ENCODE results near the gene MMP11. TPM values are rescaled to one million over a fixed set of nuclear protein-coding genes. Genes with fewer than 3 reads are reported as not detected.

Gene MMP11
- total and polyA plus RNA-seq, 2 of the 13 experiments (the other 11 are each of a cell fraction or from before 2014, with no cell fraction given) = 8.9 to 28.6 TPM

DNA sequence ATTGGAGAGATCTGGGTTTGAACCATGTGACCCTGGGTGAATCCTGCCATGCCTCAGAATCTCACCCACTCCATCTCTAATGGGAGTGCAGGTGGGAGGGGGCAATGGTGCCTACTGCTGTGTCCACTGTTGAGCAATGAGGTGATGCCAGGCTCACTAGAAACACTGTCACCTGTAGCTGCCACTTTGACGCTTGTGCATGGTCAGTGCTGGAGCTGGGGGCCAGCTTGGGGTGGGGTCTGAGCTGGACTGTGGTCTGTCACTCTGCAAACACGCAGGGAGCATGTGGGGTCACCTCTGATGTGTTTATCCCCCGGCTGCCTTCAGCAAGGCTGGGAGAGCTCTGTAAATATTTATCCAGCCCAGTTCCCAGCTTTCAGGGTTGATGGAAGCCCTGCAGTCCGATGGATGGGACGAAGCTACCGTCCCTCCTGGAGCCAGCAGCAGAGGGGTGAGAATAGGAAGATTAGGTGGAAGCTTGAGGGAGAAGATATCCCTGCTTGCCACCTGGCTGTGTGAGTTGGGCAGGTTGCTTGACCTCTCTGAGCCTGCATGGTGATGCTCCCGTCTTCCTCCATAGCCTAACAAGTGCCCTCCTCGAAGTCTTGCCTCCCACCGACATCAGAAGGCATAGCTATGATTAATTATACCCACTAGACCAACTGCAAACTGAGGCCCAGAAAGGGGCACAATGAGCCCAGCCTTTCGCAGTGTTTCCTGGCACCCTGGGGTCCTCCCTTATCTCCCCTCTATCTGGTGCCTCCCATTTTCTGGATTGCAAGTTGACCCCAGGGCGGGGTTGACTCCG, 1.7 kb downstream of the MMP11 start (continued):
- TF ChIP-seq ZNF256 (CRISPR knock-in tag; conservative IDR thresholded peaks at IDR 0.05) (0 out of 2 replicates have a peak, but pooled peaks have one; percentile 44), HNF4A (CRISPR knock-in tag; IDR thresholded peaks at IDR 0.05) (peak; percentile 95), RBAK (CRISPR knock-in tag; IDR thresholded peaks at IDR 0.05) (no peak), ZNF670 (CRISPR knock-in tag; IDR thresholded peaks at IDR 0.05; ENCODE audit: borderline replicate concordance) (0 out of 2 replicates have a peak, but pooled peaks have one; percentile 21), MYNN (CRISPR knock-in tag; IDR thresholded peaks at IDR 0.05; ENCODE audit: low read depth) (no peak), LCORL (IDR thresholded peaks at IDR 0.05) (no peak), LCORL (CRISPR knock-in tag; IDR thresholded peaks at IDR 0.05) (peak; percentile 93), PAWR (CRISPR knock-in tag; IDR thresholded peaks at IDR 0.05; ENCODE audit: borderline replicate concordance) (no peak), SKI (IDR thresholded peaks at IDR 0.05; ENCODE audit: partially characterized antibody) (peak; percentile 91), SOX13 (IDR thresholded peaks at IDR 0.05) (peak; percentile 32; the same call in 1 of the 2 replicates), SOX13 (CRISPR knock-in tag; conservative IDR thresholded peaks at IDR 0.05 in 1 of 2, IDR thresholded peaks at IDR 0.05 in 1 of 2) (peak in 1 of 2 experiments; percentile 81; a peak in 2 of 4 replicates), RARG (CRISPR knock-in tag; IDR thresholded peaks at IDR 0.05; ENCODE audit: low read depth) (no peak), NFIC (IDR thresholded peaks at IDR 0.05; ENCODE audit: low read length) (no peak), PHF5A (CRISPR knock-in tag; IDR thresholded peaks at IDR 0.05; ENCODE audit: low read depth, unreplicated experiment) (no peak), TOE1 (CRISPR knock-in tag; IDR thresholded peaks at IDR 0.05) (0 out of 2 replicates have a peak, but pooled peaks have one; percentile 61), ZBTB7A (CRISPR knock-in tag; IDR thresholded peaks at IDR 0.05) (peak; percentile 98), ZNF557 (CRISPR knock-in tag; IDR thresholded peaks at IDR 0.05) (no peak)
- TF ChIP-seq, protein P1, sequence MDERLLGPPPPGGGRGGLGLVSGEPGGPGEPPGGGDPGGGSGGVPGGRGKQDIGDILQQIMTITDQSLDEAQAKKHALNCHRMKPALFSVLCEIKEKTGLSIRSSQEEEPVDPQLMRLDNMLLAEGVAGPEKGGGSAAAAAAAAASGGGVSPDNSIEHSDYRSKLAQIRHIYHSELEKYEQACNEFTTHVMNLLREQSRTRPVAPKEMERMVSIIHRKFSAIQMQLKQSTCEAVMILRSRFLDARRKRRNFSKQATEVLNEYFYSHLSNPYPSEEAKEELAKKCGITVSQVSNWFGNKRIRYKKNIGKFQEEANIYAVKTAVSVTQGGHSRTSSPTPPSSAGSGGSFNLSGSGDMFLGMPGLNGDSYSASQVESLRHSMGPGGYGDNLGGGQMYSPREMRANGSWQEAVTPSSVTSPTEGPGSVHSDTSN (CRISPR knock-in tag; IDR thresholded peaks at IDR 0.05) = peak; percentile 48
- TF ChIP-seq, protein P2, sequence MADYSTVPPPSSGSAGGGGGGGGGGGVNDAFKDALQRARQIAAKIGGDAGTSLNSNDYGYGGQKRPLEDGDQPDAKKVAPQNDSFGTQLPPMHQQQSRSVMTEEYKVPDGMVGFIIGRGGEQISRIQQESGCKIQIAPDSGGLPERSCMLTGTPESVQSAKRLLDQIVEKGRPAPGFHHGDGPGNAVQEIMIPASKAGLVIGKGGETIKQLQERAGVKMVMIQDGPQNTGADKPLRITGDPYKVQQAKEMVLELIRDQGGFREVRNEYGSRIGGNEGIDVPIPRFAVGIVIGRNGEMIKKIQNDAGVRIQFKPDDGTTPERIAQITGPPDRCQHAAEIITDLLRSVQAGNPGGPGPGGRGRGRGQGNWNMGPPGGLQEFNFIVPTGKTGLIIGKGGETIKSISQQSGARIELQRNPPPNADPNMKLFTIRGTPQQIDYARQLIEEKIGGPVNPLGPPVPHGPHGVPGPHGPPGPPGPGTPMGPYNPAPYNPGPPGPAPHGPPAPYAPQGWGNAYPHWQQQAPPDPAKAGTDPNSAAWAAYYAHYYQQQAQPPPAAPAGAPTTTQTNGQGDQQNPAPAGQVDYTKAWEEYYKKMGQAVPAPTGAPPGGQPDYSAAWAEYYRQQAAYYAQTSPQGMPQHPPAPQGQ (CRISPR knock-in tag; IDR thresholded peaks at IDR 0.05; ENCODE audit: borderline replicate concordance) = no peak
- TF ChIP-seq, protein P3, sequence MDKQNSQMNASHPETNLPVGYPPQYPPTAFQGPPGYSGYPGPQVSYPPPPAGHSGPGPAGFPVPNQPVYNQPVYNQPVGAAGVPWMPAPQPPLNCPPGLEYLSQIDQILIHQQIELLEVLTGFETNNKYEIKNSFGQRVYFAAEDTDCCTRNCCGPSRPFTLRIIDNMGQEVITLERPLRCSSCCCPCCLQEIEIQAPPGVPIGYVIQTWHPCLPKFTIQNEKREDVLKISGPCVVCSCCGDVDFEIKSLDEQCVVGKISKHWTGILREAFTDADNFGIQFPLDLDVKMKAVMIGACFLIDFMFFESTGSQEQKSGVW (CRISPR knock-in tag; IDR thresholded peaks at IDR 0.05; ENCODE audit: borderline replicate concordance) = no peak
- TF ChIP-seq, protein P4, sequence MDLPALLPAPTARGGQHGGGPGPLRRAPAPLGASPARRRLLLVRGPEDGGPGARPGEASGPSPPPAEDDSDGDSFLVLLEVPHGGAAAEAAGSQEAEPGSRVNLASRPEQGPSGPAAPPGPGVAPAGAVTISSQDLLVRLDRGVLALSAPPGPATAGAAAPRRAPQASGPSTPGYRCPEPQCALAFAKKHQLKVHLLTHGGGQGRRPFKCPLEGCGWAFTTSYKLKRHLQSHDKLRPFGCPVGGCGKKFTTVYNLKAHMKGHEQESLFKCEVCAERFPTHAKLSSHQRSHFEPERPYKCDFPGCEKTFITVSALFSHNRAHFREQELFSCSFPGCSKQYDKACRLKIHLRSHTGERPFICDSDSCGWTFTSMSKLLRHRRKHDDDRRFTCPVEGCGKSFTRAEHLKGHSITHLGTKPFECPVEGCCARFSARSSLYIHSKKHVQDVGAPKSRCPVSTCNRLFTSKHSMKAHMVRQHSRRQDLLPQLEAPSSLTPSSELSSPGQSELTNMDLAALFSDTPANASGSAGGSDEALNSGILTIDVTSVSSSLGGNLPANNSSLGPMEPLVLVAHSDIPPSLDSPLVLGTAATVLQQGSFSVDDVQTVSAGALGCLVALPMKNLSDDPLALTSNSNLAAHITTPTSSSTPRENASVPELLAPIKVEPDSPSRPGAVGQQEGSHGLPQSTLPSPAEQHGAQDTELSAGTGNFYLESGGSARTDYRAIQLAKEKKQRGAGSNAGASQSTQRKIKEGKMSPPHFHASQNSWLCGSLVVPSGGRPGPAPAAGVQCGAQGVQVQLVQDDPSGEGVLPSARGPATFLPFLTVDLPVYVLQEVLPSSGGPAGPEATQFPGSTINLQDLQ (CRISPR knock-in tag; IDR thresholded peaks at IDR 0.05) = no peak
- TF ChIP-seq, protein P5, sequence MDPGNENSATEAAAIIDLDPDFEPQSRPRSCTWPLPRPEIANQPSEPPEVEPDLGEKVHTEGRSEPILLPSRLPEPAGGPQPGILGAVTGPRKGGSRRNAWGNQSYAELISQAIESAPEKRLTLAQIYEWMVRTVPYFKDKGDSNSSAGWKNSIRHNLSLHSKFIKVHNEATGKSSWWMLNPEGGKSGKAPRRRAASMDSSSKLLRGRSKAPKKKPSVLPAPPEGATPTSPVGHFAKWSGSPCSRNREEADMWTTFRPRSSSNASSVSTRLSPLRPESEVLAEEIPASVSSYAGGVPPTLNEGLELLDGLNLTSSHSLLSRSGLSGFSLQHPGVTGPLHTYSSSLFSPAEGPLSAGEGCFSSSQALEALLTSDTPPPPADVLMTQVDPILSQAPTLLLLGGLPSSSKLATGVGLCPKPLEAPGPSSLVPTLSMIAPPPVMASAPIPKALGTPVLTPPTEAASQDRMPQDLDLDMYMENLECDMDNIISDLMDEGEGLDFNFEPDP (CRISPR knock-in tag; conservative IDR thresholded peaks at IDR 0.05) = no peak
